NCI-H2107 treated with DMSO at 0.1 percent for 48 hours (cell line): ENCODE data around the gene MRLN.
A peak's percentile ranks its signal among the peaks of the same experiment; 100 is the strongest.
"Not testable (repeated sequence)": the region's sequence is repeated elsewhere in the genome, so short reads cannot be mapped to it uniquely, and the experiment has no call there.

Experiments
- DNase-seq: peaks from one replicate; lab custom pipeline; 2025; ENCODE audit not compliant: unreplicated experiment; lab: John Stamatoyannopoulos, UW

Gene MRLN

GRCh38 chr10:59748834-59749233, 4.4 kb downstream of the MRLN start:
- no peak for DNase-seq

- no peak for DNase-seq
Observed at GRCh38 chr10:59745163-59745650, 8.0 kb downstream of the MRLN start.

GRCh38 chr10:59744762-59745161, 8.5 kb downstream of the MRLN start:
- not testable (repeated sequence) for DNase-seq

DNA sequence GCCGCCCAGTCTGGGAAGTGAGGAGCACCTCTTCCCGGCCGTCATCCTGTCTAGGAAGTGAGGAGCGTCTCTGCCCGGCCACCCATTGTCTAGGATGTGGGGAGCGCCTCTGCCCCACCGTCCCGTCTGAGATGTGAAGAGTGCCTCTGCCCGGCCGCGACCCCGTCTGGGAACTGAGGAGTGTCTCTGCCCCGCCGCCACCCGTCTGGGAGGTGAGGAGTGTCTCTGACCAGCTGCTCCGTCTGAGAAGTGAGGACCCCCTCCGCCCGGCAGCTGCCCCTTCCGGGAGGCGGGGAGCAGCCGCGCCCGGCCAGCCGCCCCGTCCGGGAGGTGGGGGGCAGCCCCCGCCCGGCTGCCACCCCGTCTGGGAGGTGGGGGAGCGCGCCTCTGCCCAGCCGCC, 9.1 kb downstream of the MRLN start:
- not testable (repeated sequence) for DNase-seq

- no peak for DNase-seq
Observed at GRCh38 chr10:59741583-59741982, 11.7 kb downstream of the MRLN start.

- DNase-seq = no peak
Observed at GRCh38 chr10:59741048-59741447, 12.2 kb downstream of the MRLN start.

DNA sequence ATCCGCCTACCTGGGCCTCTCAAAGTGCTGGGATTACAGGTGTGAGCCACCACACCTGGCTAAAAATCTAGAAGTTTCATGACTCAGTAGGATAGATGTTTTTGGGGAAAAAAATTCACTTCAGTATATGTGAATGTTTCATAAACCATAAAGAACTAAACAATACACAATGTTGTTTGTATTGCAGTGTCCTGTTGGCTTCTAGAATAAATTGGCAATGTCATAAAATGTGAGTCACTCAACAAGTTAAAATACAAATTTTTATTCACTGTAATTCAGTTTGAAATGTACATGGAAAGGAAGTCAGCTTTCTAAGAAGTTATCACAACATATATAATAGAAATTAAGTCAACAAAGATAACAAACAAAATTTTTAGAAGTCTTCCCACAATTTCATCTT, 16.5 kb downstream of the MRLN start:
- no peak for DNase-seq

DNA sequence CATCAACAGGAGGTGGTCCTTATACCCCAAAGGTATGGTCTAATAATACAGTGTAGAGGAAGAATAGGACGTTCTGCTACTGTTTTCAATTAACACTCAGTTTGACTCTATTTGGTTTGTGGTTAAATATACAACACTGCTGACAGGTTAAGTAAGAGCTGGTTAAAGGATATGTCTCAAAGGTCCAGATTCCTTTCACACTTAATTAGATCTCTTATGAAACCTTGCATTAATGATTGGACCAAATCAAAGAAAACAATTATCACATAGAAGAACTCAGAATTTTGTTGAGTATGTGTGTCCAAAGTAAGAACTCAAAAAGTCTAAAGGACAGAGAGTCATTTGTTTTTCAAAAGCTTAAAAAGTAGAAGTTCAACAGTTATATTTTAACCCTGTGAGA, 18.0 kb downstream of the MRLN start:
- no peak for DNase-seq

- DNase-seq = no peak
Observed at GRCh38 chr10:59734014-59734462, 19.2 kb downstream of the MRLN start.

DNA sequence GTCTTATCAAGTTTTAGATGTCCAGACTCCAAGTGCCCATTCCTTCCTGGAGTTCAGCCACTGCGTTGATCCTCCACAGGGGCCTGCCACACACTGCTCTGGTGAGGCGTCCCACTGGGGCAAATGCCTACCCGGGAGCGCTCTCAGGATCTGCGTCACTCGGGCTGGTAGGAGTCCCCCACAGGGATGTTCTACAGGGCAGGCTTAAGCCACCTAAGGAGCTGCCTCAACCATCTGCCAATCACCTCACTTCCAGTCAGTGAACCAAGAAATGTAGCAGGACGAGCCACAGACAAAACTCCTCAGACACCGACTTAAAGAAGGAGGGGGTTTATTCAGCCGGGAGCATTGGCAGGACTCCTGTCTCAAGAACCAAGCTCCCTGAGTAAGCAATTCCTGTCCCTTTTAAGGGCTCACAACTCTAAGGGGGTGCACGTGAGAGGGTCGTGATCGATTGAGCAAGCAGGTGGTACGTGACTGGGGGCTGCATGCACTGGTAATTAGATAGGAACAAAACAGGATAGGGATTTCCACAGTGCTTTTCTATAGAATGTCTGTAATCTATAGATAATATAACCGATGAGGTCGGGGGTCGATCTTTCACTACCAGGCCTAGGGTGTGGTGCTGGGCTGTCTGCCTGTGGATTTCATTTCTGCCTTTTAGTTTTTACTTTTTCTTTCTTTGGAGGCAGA, 19.8 kb downstream of the MRLN start:
- not testable (repeated sequence) for DNase-seq

DNA sequence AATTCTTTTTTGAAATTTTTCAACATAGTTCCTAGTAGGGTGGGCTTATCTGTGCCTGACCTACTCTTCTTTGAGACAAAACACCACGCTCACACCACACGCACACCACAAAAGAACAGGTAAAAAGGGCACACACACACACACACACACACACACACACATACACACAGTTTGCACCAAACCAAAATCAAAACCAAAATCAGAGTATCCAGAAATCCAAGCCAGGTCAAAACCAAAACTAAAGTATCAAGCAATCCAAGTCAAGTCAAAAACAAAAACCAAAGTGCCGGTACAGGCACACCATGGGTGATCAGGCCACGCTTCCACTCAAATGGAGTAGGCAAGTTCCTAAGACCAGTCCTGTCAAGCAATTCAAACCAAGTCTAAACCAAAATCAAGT, 20.4 kb downstream of the MRLN start:
- not testable (repeated sequence) for DNase-seq

DNA sequence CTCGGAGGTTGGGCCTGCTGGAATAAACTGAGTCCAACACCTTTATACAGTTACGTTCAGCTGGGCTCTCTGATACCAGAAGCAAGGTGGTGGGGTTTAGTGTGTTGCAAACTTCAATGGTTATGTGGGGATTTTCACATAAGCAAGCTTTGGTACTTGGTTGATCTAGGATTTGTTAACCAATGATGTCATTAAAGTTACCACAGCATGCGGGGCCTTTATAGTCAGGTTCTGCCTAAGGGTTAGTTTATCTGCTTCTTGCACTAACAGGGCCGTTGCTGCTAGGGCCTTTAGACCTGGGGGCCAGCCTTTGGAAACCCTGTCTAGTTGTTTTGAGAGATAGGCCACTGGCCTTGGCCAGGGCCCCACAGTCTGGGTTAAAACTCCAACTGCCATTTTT, 24.1 kb downstream of the MRLN start:
- DNase-seq = not testable (repeated sequence)

DNA sequence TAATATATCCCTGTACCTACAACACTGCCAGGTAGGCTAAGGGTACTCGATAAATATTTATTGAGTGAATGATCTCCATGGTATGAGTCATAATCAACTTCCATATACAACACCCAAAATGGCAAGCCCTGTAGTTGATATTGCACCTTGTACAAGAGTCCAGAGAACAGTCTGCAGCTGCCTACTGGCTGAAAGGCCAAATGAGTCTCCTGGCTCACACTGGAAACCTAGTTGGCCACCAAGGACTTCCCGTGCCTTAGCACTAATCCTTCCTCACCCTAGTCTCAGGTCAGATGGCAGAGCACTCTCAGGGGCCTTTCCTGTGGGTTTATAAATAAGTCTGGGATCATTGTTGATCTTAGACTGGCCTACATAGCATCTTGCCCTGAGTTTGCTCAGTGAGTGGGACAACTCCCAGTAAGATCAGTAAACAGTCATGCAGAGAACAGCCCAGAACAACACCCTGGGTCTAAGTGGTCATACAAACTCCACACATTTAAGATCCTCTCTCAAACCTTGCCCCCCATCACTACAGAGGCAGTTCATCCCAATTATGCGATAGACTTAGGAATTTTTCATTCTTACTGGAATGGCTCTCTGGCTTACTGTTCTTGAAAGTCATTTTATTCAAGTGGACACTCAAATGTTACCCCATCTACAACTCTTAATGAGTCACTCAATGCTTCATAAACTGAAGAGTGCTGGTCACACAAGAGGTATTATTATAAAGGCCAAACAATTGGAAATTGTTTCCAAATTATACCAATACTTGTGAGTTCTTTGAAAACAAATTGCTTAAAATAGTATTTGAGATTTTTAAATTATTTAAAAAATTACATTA, 28.9 kb downstream of the MRLN start:
- no peak for DNase-seq

DNA sequence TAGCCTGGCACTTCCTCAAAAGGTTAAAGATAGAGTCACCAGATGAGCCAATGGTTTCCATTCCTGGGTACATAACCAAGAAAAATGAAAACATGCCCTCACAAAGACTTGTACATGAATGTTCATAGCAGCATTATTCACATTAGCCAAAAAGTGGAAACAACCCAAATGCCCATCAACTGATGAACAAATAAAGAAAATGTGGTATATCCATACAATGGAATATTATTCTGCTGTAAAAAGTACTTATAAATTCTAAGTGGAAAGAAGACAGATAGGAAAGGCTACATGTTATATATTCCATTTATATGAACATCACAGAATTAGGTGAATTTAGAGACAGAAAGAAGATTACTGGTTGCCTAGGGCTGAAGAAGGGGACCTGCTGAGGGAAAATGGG, 32.9 kb downstream of the MRLN start:
- DNase-seq = no peak

GRCh38 chr10:59719374-59719773, 33.9 kb downstream of the MRLN start:
- DNase-seq = no peak

DNA sequence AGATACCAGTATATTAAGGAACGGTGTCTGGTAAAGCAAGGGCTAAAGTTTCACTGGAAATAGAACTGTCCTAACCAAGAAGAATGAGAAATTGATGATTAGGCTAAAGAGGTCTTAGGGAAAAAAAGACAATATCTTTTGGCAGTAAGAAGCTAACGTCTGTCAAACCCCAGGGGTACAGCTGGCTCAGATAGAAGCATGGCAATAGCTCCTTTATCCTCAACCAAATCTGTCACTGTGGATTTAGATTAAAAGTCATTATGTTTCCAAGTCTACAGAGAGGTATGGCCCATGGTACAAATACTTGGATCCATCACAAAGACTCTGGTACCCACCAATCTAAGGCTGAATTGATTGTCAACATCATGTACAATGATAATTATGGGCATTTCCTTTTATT, 35.0 kb downstream of the MRLN start:
- no peak for DNase-seq

DNA sequence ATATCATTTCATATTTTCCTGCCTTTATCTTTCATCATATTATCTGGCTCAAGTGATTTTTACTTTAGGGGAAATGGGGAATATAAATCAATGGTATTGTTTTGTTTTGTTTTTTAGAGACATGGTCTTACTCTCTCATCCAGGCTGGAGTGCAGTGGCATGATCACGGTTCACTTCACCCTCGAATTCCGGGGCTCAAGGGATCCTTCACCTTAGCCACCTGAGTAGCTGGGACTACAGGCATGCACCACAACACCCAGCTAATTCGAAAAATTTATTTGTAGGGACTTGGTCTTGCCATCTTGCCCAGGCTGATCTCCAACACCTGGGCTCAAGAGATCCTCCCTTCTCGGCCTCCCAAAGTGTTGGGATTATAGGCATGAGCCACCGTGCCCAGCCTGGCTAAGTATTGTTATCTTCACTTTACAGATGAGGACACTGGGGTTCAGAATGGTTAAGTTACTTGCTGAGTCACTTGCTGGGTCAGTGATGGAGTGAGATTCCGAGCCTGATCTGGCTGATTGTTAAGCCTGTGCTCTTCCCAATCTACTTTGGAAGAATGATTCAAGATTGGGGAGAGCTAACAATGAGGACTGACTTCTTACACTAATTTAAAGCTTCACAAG, 39.9 kb downstream of the MRLN start:
- no peak for DNase-seq

- DNase-seq = no peak
Observed at GRCh38 chr10:59711871-59712494, 41.3 kb downstream of the MRLN start.

GRCh38 chr10:59709395-59710125, 43.7 kb downstream of the MRLN start, which contains the start of gene SLC16A9:
TSS of gene SLC16A9 (minus strand) at chr10:59709850. CDS start at chr10:59684291, 25,559 bp downstream.
- peak; percentile 1 for DNase-seq

- DNase-seq = no peak
Observed at GRCh38 chr10:59708816-59709394, 44.4 kb downstream of the MRLN start.
